Measurements from ENCODE around the gene RORB.

RORB gene

GRCh38 chr9:74697535-74697934, 200.4 kb downstream of the RORB start:
- DNase-seq (ENCODE audit: extremely low read depth, low read depth), result no peak
- TF ChIP-seq CTCF (IDR thresholded peaks at IDR 0.05; ENCODE audit: low read depth, low read length), result no peak

- no peak for DNase-seq (ENCODE audit: extremely low read depth, low read depth)
- no peak for TF ChIP-seq CTCF (IDR thresholded peaks at IDR 0.05; ENCODE audit: low read depth, low read length)
Observed at GRCh38 chr9:74711341-74711740, 214.2 kb downstream of the RORB start.

- no peak for TF ChIP-seq CTCF (IDR thresholded peaks at IDR 0.05; ENCODE audit: low read depth, low read length)
- no peak for DNase-seq (ENCODE audit: extremely low read depth, low read depth)
Observed at GRCh38 chr9:74718709-74719108, 221.6 kb downstream of the RORB start.

- TF ChIP-seq CTCF (IDR thresholded peaks at IDR 0.05; ENCODE audit: low read depth, low read length), result no peak
Observed at GRCh38 chr9:74719306-74719705, 222.2 kb downstream of the RORB start.

GRCh38 chr9:74721696-74722660, 224.8 kb downstream of the RORB start:
- no peak for TF ChIP-seq CTCF (IDR thresholded peaks at IDR 0.05; ENCODE audit: low read depth, low read length)
- DNase-seq (ENCODE audit: extremely low read depth, low read depth), result peak; percentile 54

More at GRCh38 chr9:74719306-74719705, 222.2 kb downstream of the RORB start:
- DNase-seq (ENCODE audit: extremely low read depth, low read depth), result no peak

- no peak for TF ChIP-seq CTCF (IDR thresholded peaks at IDR 0.05; ENCODE audit: low read depth, low read length)
- DNase-seq (ENCODE audit: extremely low read depth, low read depth), result no peak
Observed at GRCh38 chr9:74724317-74724716, 227.2 kb downstream of the RORB start.

GRCh38 chr9:74726581-74726980, 229.4 kb downstream of the RORB start:
- TF ChIP-seq CTCF (IDR thresholded peaks at IDR 0.05; ENCODE audit: low read depth, low read length), result no peak
- no peak for DNase-seq (ENCODE audit: extremely low read depth, low read depth)
